H1 (cell line): ENCODE results near the gene PTGDS. TPM values are rescaled to one million over a fixed set of nuclear protein-coding genes. Genes with fewer than 3 reads are reported as not detected.

Experiments used
- MAX ChIP-seq: IDR thresholded peaks from 2 replicates; pipeline ENCODE4 v1.6.1; 2012; ENCODE audit warnings: inconsistent platforms
- RAD21 ChIP-seq, 2 experiments: IDR thresholded peaks in 1 of 2; conservative IDR thresholded peaks in 1 of 2; 2 replicates each; pipeline ENCODE4 v1.6.1; 2011; ENCODE audit warnings: low read depth in 2 of 2, low read length in 2 of 2, improper control_type of control experiment in 1 of 2, inconsistent platforms in 1 of 2, mild to moderate bottlenecking in 1 of 2, moderate library complexity in 1 of 2
- YY1 ChIP-seq: IDR thresholded peaks from 2 replicates; pipeline ENCODE4 v1.6.1; 2011; ENCODE audit warnings: low read depth, mild to moderate bottlenecking, low read length
- polyA plus RNA-seq, 7 experiments: library from polyadenylated mRNA; depleted of rRNA in 3 of 7; stranded (reverse) in 5 of 7; unstranded in 2 of 7; fragments of >200 nt in 5 of 7; fragments of 200-250 nt in 2 of 7; gene quantifications; 1 replicate in 5 of 7; 2 replicates in 1 of 7; 4 replicates in 1 of 7; pipeline versions ENCODE4 v1.2.1 to v1.2.3, GENCODE V29; 2011 to 2013; ENCODE audit warnings: missing spikeins in 2 of 7, mixed read lengths in 2 of 7
- total RNA-seq: library from RNA; stranded (reverse); fragmentation: NEBNext Ultra II Directional; extraction: Animal tissue kit (Norgen Biotek cat#: 25700); gene quantifications from 2 replicates; pipeline ENCODE4 v1.2.1, GENCODE V29; 2021

Gene PTGDS
- total and polyA plus RNA-seq, 2 of the 8 experiments (the other 6 are each of a cell fraction or from before 2014, with no cell fraction given): 1.7 to 2.3 TPM

- TF ChIP-seq RAD21 (IDR thresholded peaks at IDR 0.05 in 1 of 2, conservative IDR thresholded peaks at IDR 0.05 in 1 of 2; ENCODE audit: low read depth in 2 of 2, low read length in 2 of 2) (peak; percentile 65 to 83), YY1 (peak; percentile 15; the same call in 1 of the 2 replicates), MAX (peak; percentile 76; the same call in 1 of the 2 replicates)
Measured at GRCh38 chr9:136975644-136976043, 1.7 kb upstream of the PTGDS start (continued).
